ENCODE data around the gene MEGF10.

Gene MEGF10

DNA sequence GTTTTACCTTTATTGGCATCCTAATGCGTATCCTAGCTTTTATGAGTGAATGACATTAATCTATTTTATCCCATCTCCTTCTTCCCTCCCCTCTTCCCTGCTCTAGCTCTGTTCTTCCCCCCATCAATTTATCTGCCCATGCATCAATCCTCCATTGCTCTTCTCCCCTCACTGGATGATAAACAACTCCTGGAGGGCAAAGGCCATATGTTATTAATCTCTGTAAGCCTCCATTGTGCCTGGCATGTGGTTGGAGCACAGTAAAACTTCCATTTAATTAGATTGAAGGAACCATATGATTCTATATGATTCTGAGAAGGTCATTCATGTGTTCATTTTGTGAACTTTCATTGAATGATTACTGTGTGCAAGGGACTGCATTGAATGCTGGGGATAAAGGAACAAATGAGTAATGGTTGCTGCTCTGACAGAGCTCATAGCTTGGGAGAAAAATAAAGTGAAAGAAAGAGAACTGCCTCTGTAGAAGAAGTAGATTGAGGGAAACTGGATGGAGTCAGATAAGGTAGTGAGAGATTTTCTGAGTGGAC lies 85.0 kb downstream of the MEGF10 start:
- DNase-seq, result no peak

DNA sequence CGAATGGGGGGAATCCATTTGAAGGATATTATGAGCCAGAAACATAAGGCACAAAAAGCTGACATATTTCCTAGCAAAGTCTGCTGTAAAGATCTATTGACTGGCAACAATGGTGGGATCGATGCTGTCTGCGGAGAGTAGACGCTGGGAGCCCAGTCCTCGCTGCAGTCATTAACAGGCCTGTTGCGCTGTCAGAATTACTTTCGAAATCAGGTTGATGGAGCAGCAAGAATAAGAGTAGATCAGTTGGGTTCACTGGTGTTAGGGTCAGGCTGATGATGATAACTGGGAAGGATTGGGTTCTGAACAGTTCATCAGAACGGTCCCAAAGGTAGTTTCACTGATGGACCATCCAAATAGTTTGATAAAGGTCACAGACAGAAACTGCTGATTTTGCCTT lies 87.1 kb downstream of the MEGF10 start:
- DNase-seq, result no peak

DNA sequence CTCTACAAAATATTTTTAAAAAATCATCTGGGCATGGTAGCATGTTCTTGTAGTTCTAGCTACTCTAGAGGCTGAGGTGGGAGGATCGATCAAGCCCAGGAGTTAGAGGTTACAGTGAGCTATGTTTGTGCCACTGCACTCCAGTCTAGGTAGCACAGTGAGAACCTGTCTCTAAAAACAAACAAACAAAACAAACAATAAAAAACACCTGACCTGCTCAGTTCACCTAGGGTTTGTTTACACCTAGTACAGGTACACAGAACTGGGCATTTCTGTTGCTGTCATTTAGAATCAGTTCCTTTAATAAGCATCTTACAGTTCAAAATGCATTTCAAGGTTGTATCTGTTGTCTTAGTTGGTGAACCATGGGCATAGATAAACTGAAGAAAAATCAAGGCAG lies 95.3 kb downstream of the MEGF10 start:
- no peak for DNase-seq

DNA sequence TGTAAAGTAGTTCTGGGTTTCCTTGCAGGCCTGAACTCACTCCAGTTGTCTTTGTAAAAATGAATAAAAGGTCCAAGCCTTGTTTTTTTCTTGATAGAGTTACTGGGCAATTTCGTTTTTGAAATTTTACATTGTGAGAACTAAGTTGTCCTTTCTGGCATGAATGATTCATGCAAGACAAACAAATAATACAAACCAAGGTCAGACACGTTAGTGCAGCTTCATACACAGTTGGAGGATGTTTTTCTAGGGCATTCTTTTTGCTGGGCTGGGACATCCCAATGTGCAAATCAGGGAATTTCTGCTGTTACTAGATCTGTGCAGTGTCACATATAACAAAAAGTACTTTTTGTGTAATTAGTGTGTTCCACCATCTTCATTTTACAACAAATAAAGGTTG lies 96.0 kb downstream of the MEGF10 start:
- DNase-seq, result no peak

DNA sequence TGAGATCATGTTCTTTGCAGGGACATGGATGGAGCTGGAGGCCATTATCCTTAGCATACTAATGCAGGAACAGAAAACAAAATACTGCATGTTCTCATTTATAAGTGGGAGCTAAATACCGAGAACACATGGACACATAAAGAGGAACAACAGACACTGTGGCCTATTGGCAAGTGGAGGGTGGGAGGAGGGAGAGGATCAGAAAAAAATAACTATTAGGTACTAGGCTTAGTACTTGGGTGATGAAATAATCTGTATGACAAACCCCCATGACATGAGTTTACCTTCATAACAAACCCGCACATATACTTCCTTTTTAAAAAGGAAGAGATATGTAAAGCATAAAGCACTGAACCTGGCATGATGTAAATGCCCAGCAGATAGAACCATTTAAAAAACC lies 99.0 kb downstream of the MEGF10 start:
- DNase-seq, result no peak

DNA sequence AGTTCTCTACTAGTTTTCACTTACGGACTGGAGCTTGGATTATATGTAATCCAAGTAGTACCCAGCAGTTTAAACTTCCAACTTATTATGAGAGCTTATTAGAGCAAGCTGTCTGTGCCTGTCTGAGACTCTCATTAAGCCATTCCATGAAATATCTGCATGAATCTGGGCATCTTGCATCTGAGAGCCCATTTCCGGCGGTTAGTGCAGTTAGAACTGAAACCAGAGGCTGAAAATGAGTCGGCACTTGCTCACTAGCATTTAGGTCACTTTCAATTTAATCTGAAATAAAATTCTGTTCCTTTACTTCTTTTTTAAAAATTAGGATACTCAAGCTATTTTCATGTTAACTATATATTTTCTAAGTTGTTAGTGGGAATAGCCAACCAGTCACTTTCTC lies 102.2 kb downstream of the MEGF10 start:
- no peak for DNase-seq

DNA sequence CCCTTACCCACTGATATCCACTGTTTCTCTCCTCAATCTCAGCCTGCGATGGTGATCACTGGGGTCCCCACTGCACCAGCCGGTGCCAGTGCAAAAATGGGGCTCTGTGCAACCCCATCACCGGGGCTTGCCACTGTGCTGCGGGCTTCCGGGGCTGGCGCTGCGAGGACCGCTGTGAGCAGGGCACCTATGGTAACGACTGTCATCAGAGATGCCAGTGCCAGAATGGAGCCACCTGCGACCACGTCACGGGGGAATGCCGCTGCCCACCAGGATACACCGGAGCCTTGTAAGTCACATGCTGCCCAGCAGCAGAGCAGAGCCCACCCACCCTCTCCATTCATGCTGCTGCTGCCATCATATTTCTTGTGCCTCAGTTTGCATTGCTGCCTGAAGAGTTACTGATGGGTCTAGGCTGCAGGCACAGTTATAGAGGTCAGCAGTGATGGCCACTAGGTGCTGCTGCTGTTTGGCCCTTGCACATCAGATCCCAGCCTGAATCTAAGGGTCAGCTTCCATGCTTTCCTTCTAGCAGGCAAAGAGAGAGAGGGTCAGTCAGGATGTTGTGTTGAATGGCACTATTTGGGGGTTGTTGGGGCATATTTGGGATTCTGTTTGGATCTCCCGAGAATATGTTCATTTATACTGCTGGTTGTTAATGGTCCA lies 106.0 kb downstream of the MEGF10 start:
- no peak for DNase-seq

DNA sequence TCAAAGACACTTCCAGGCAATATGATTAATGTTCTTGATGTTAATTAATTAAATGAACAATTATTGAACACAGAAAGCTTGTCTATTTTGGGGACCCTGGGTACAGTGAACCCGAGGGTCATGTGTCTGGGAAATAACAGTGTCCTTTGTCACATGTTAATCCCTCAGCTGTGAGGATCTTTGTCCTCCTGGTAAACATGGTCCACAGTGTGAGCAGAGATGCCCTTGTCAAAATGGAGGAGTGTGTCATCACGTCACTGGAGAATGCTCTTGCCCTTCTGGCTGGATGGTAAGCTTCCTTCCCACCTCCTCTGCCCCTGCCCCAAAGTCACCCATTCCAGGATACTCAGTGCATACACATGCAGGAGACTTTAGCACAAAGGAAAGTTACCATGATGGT lies 107.9 kb downstream of the MEGF10 start:
- DNase-seq, result no peak

DNA sequence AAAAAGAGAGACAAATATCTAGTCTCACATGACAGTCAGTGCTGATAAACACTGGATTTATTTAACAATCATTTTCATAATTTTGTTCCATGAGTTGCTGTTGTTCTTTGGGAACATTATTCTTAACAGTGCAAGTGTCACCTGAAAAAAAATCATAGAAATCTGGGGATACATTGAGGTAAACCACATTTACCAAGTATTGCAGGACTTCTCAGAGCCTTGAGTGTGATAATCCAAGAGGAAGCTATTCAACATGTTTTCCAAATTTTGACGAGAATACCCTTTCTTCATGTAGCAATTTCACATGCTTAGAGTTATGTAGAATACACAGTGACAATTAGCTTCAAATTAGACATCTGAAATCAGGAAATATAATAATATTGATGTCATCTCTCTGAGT lies 108.5 kb downstream of the MEGF10 start:
- DNase-seq, result no peak

DNA sequence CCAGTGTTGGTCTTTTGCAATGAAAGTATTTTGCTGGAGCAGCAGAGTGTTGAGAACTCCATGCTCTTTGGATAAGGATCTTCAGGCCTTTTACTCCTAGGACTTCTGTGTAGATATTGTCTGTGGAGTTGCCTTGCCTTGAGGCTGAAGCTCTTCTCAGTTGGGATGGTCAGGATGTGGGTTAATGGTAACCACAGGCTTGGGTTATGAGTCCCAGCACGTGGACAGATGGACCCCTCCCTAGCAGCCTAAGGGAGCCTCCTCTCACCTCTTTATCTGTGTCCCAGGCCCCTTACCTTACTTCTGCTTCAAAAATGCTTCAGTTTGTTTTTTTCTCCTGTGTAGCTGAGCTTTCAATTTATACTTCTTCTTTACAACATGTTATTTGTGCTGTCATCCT lies 109.9 kb downstream of the MEGF10 start:
- DNase-seq, result no peak

DNA sequence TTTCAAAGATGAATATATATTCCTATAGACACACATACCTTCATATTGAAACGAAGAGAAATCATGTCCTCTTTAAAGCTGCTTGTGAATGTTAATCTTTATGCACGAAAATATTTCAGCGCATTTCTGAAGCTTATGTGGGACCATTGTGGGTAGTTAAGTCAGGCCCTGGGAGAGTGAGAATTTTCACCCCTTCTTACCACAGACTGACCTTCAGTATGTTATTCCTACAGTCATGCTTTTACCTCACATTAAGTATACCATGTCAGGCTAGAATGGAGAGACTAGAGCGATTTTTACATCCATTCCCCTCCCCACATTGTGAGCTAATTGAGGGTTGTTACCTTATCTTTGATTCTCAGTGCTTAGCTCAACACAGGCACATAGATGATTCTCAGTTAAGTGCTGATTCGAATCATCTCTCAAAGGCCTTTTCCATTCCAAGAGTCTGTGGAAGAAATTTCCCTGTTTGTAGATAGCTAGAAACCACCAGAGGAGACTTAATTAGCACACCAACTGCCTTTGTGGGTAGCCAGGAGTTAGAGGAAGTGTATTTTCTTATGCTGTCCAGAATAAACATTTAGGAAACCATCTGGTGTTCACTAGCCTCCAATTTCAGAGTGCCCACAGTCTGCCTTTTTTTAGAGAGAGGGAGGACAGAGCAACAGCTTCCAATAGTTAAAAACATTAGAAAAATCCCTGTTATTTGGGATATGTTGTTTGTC lies 110.5 kb downstream of the MEGF10 start:
- no peak for DNase-seq

DNA sequence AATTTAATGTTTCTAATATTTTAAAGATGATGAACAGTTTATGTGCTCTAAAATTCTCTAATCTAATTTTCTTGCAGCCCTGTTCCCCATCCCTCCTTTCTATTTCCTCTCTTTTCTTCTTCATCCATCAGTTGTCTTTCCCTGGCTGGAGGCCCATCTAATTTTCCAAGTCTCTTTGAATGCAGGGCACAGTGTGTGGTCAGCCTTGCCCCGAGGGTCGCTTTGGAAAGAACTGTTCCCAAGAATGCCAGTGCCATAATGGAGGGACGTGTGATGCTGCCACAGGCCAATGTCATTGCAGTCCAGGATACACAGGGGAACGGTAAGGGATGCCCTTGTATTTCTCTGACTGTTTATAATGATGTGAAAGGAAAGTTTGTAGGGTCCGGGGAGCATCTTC lies 111.8 kb downstream of the MEGF10 start:
- DNase-seq, result no peak

DNA sequence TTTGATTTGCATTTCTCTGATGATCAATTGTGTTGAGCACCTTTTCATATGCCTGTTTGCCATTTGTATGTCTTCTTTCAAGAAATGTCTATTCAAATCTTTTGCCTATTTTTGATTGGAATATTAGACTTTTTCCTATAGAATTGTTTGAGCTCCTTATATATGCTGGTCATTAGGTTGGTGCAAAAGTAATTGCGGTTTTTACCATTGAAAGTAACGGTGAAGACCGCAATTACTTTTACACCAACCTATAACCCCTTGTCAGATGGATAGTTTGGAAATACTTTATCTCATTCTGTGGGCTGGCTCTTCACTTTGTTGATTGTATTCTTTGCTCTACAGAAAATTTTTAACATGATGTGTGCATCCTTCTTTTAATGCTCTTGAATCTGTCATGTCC lies 113.6 kb downstream of the MEGF10 start:
- no peak for DNase-seq

DNA sequence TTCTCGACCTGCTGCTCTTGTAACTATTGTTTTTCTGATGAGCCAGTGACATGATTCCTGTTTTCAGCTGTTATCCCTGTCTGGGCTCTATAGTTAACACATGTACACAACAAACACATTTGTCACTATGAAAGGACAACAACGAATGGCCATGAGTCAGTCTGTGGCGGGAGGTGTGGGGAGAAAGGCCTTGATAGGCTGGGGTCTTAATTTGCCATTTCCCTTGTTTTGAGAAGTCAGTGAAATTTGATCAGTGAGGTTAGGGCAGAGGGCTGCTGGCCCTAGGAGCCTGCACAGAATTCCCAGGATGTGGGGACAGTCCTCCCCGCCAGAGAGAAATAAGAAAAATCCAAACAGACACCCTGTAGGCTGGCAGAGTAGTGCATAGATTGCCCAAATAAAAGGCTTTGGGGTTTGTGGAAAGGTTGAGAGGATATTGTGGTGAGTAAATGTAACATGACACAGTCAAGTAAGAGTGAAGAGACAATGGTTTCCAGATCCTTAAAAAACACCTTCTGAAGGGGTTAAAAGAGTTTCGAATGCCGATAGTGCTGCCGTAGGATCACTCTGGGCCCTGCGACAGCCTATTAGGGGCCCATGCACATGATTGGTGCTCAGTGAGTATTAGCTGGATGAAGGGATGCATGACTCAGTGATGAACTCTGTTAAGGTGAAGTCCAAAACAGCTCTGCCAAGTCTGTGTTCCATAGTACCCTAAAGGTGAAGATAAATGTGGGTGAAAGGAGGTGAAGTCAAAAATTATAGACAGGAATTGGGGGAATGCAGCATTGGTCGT lies 115.9 kb downstream of the MEGF10 start:
- DNase-seq, result no peak

DNA sequence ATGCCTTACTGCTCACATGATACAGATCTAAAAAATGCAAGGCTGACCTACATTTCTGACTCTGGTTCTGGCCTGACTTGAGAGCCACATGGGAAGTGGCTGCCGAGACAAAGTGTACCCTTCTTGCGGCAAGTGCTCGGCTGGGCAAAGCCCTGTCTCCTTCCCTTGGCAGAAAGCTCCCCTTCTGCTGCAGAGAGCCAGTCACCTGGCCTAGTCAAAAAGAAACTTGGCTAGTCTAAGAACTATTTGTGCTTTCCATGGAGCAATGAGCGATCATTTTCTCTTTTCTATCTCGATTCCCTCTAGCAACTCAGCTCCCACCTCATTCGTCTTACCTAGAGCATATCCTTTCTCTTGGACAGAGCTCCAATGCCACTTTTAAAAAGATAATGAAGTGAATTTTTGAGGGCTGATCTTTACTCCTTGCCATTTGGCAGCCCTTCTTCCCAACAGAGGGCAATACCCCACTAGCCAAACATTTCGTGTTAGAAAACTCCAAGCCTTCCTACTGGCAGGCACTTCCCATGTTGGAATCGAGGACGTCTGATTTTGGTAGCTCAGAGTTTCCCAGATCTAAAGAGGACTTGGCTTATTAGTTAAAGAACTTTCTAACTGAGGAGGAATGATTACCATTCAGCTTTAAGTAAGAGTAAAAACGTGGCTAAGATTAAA lies 118.8 kb downstream of the MEGF10 start:
- DNase-seq, result no peak

DNA sequence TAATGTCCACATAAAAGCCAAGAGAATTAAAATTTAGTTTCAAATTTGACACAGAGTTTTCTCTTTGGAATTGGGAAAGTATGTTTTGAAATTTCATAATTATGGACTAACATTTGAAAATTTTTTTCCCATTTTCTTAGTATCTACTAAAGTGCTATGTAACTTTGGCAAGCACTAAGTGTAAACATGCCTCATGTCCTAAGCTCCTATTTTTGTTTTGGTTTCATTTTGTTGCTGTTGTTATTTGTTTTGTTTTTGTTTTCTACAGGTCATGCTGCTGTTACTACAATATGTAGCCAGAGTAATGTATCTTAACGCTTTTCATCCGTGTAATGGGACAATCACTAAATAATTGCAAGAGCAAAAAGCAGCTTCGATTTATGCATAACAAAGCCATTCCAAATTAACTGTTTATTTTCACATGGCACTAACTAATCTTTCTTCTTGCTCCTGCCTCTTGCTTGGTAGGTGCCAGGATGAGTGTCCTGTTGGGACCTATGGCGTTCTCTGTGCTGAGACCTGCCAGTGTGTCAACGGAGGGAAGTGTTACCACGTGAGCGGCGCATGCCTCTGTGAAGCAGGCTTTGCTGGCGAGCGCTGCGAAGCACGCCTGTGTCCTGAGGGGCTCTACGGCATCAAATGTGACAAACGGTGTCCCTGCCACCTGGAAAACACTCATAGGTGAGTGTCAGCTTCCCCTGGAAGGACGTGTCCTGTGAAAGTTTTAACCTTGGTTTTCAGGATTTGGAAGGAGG lies 119.5 kb downstream of the MEGF10 start:
- DNase-seq, result no peak

DNA sequence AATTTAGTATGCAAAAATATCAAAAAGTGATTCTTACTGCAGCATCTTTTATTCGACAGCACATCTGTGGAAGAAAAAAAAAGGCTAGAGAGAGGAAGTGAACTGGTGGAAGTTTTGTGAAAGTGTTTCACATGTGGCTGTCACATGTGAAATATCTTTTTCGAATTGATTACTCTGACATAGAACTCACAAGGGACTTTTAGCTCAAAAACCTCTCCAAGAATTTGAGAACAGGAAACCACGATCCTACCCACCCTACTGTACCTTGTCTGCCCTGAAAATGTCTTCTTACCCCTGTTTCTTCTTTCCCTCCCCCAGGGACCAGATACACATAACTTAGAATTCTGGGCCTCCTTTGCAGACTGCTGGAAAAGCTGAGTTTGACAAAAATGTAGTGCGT lies 120.4 kb downstream of the MEGF10 start:
- DNase-seq, result no peak

DNA sequence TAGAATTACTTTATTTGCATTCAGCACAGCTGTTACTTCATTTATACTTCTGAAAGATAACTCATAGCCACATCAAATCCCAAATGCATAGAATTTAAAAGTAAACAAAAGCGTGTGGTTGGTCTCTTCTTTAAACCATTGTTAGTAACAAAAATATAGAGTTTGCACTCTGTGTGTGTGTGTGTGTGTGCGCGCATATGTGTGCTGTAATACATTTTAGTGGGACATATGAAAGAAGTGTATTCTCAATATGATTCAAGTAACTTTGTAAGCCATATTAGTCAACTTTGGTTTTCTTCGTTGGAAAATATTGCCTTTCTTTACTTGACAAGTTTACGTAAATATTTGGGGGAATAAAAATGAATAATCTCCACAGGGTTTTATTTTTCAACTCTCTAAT lies 120.8 kb downstream of the MEGF10 start:
- DNase-seq, result no peak

DNA sequence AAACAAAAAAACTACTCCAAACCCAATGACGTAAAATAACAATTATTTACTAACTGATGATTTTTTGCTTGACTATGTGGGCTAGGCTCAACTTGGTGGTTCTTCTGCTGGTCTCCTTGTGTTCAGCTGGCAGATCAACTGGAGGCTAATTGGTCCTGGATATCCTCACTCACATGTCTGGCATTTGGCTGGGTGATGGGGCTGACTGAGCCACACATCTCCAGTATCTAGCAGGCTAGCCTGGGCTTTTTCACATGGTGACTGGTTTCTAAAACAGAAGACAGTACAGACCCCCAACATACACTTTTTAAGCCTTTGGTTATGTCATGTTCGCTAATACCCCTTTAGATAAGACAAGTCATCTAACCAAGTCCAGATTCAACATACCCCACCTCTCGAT lies 122.1 kb downstream of the MEGF10 start:
- no peak for DNase-seq

DNA sequence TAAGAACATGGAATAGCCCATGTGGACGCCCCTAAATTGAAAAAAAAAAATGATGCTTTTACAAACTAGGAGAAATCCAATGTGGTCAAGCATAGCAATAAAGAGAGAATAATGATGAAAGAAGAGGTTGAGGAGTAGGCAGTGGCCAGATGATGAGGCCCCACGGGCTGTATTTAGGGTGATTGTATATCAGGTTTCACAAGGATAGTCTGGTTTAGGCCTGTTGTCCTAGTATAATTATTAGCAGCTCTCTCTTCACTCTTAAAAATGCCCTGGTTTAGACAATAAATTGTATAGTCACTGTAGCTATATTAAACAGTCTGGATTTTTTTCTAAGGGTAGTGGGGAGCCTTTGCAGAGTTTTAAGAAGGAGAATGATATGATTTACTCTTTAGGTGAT lies 124.4 kb downstream of the MEGF10 start:
- no peak for DNase-seq

DNA sequence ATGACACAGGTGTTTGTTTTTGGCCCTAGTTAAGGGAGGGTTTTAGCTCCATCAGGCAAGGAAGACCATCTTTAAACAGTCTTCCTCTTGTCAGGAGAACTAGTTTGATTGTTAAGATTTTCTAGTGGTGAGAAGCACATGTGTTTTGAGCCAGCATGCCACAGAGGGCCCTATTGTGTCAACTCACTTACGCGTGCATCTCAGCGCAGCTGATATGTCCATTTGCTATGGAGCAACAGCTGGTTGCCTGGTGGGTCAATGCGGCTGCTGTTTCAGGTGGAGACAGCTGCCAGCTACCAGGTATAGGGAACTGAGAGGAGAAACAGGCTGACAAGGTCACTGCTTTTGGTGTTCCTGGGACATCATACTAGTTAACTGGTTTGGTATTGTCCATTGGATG lies 126.3 kb downstream of the MEGF10 start:
- DNase-seq, result no peak

DNA sequence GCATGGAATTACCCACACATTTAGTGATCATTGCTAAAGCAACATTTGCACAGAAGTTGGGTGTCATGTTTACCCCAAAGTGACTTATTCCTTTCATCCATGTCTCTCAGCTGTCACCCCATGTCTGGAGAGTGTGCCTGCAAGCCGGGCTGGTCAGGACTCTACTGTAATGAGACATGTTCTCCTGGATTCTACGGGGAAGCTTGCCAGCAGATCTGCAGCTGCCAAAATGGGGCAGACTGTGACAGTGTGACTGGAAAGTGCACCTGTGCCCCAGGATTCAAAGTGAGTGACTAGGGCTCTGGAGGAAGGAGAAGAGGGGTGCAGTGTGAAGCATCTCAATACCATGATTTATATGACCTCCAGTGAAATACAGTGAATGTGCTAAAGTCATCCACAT lies 126.9 kb downstream of the MEGF10 start:
- DNase-seq, result no peak

Data from effector CD8-positive, alpha-beta T cell (primary cell).